ENCODE results near the gene CKLF. TPM values are rescaled to one million over a fixed set of nuclear protein-coding genes. Genes with fewer than 3 reads are reported as not detected.

Gene CKLF
- polyA plus RNA-seq, 3 donors = 285 to 430 (median 374) TPM

- peak overlapping the region; percentile 88 for H3K4me2 ChIP-seq (replicated peaks; ENCODE audit: extremely low read depth, low read length, poor library complexity, severe bottlenecking)
- H3K79me2 ChIP-seq (ENCODE audit: insufficient read depth, low read length) = peaks cover 89% of the 10 kb centered on the region
- no peaks in the 10 kb centered on the region for H3K9me3 ChIP-seq (replicated peaks in 1 of 2; ENCODE audit: control insufficient read depth in 1 of 2, insufficient read depth in 1 of 2, low read length in 2 of 2)
- Mint-ChIP-seq H3K9me3 (no peaks in the 10 kb centered on the region), H3K27me3 (ENCODE audit: low read depth in 3 of 3) (no peaks in the 10 kb centered on the region), H3K4me3 (peak overlapping the region; percentile 95 to 100), H3K4me1 (peaks cover 71% of the 10 kb centered on the region), H3K27ac (peak overlapping the region in 4 of 7 donors; percentile 42 to 97 (median 88)), H3K36me3 (peaks cover 41 to 47% of the 10 kb centered on the region in 2 donors)
- H3K36me3 ChIP-seq (replicated peaks in 1 of 2; ENCODE audit: control insufficient read depth in 1 of 2, insufficient read depth in 2 of 2, low read length in 2 of 2) = peaks cover 14 to 37% of the 10 kb centered on the region in 2 donors
- intact Hi-C loops (cut with micrococcal nuclease) = loop anchor here (5.0 to 10.0 kb wide), 4 partner anchors 33 to 77 kb away; no protein-coding TSS in a partner anchor
- DNase-seq = no peak
- H3K27me3 ChIP-seq (ENCODE audit: control insufficient read depth in 2 of 2, insufficient read depth in 2 of 2, low read length in 2 of 2) = no peaks in the 10 kb centered on the region
- H4K20me1 ChIP-seq (ENCODE audit: insufficient read depth, low read length) = peaks cover 56% of the 10 kb centered on the region
- H3K27ac ChIP-seq (ENCODE audit: low read depth in 1 of 2, low read length in 2 of 2) = peak overlapping the region in 1 of 2 donors; percentile 86
- TF ChIP-seq CTCF (IDR thresholded peaks at IDR 0.05) = no peak
- H2AFZ ChIP-seq (ENCODE audit: insufficient read depth, low read depth, low read length, poor library complexity, severe bottlenecking) = no peak overlapping the region
- H3K4me3 ChIP-seq (replicated peaks in 1 of 3; ENCODE audit: low read depth in 2 of 3, low read length in 3 of 3) = peak overlapping the region; percentile 57 to 90 (median 71)
- H3K9ac ChIP-seq (ENCODE audit: insufficient read depth, low read length, poor library complexity, severe bottlenecking) = no peak overlapping the region
- WGBS (ENCODE audit: insufficient coverage) = no CpG with 5 or more reads among the region's 3 CpGs
- H3K4me1 ChIP-seq (ENCODE audit: control insufficient read depth in 1 of 2, insufficient read depth in 2 of 2, low read length in 2 of 2) = peaks cover 59 to 85% of the 10 kb centered on the region in 2 donors
These were observed 1.6 kb downstream of the CKLF start for GRCh38 chr16:66554021-66554420.

- peaks cover 91% of the 10 kb centered on the region for H3K79me2 ChIP-seq (ENCODE audit: insufficient read depth, low read length)
These were observed 2.1 kb downstream of the CKLF start for GRCh38 chr16:66554495-66554894.

More at GRCh38 chr16:66554495-66554894, 2.1 kb downstream of the CKLF start:
- Mint-ChIP-seq H3K4me3 (peak overlapping the region in 1 of 2 donors; percentile 100), H3K27ac (peak overlapping the region in 5 of 7 donors; percentile 27 to 77 (median 38)), H3K27me3 (ENCODE audit: low read depth in 3 of 3) (no peaks in the 10 kb centered on the region), H3K9me3 (no peaks in the 10 kb centered on the region), H3K36me3 (peaks cover 46 to 51% of the 10 kb centered on the region in 2 donors), H3K4me1 (peaks cover 68% of the 10 kb centered on the region)
- Histone ChIP-seq H3K27me3 (ENCODE audit: control insufficient read depth in 2 of 2, insufficient read depth in 2 of 2, low read length in 2 of 2) (no peaks in the 10 kb centered on the region), H3K4me1 (ENCODE audit: control insufficient read depth in 1 of 2, insufficient read depth in 2 of 2, low read length in 2 of 2) (peaks cover 54 to 80% of the 10 kb centered on the region in 2 donors), H3K36me3 (replicated peaks in 1 of 2; ENCODE audit: control insufficient read depth in 1 of 2, insufficient read depth in 2 of 2, low read length in 2 of 2) (peaks cover 19 to 42% of the 10 kb centered on the region in 2 donors), H3K9ac (ENCODE audit: insufficient read depth, low read length, poor library complexity, severe bottlenecking) (no peak overlapping the region), H4K20me1 (ENCODE audit: insufficient read depth, low read length) (peaks cover 60% of the 10 kb centered on the region), H3K9me3 (replicated peaks in 1 of 2; ENCODE audit: control insufficient read depth in 1 of 2, insufficient read depth in 1 of 2, low read length in 2 of 2) (no peaks in the 10 kb centered on the region), H3K4me3 (replicated peaks in 1 of 3; ENCODE audit: low read depth in 2 of 3, low read length in 3 of 3) (peak overlapping the region in 1 of 3 experiments; percentile 90), H3K27ac (ENCODE audit: low read depth in 1 of 2, low read length in 2 of 2) (peak overlapping the region in 1 of 2 donors; percentile 86), H3K4me2 (replicated peaks; ENCODE audit: extremely low read depth, low read length, poor library complexity, severe bottlenecking) (peak overlapping the region; percentile 88), H2AFZ (ENCODE audit: insufficient read depth, low read depth, low read length, poor library complexity, severe bottlenecking) (no peak overlapping the region)
- 96% methylated on average over 5 of the region's 6 CpGs for WGBS (ENCODE audit: insufficient coverage)
- TF ChIP-seq CTCF (IDR thresholded peaks at IDR 0.05) = no peak
- DNase-seq = no peak
- intact Hi-C loops (cut with micrococcal nuclease) = loop anchor here (5.0 to 10.0 kb wide), 4 partner anchors 33 to 77 kb away; no protein-coding TSS in a partner anchor

Measured in CD14-positive monocyte (primary cell).